Activated T-cell treated with anti-CD3 and anti-CD28 coated beads, Interleukin-2, amount 50 U/mL, for 24 hours (primary cell): ENCODE data around the gene VAMP8.
"Not testable (repeated sequence)": the region's sequence is repeated elsewhere in the genome, so short reads cannot be mapped to it uniquely, and the experiment has no call there.

ENCODE experiments used
- DNase-seq: peaks from one replicate; pipeline ENCODE4 v3.0.0-alpha.2; 2020
- H3K27ac Mint-ChIP-seq: 2 replicates; pipeline ENCODE4 v1.8.0; 2020; ENCODE audit warnings: mild to moderate bottlenecking, mixed read lengths
- H3K27me3 Mint-ChIP-seq: 2 replicates; pipeline ENCODE4 v1.8.0; 2020; ENCODE audit warnings: mixed read lengths
- H3K36me3 Mint-ChIP-seq: 2 replicates; pipeline ENCODE4 v1.8.0; 2020; ENCODE audit warnings: low read depth, mixed read lengths
- H3K4me1 Mint-ChIP-seq: 2 replicates; pipeline ENCODE4 v1.8.0; 2020; ENCODE audit warnings: low read depth, mixed read lengths
- H3K4me3 Mint-ChIP-seq: 2 replicates; pipeline ENCODE4 v1.8.0; 2020; ENCODE audit warnings: mild to moderate bottlenecking, moderate library complexity, mixed read lengths
- H3K9me3 Mint-ChIP-seq: 2 replicates; pipeline ENCODE4 v1.8.0; 2020; ENCODE audit warnings: mixed read lengths

Gene VAMP8

GRCh38 chr2:85541753-85542457, 35.5 kb upstream of the VAMP8 start:
- Mint-ChIP-seq H3K4me1 (peaks cover 41% of the 10 kb centered on the region), H3K36me3 (peaks cover 92% of the 10 kb centered on the region), H3K27me3 (no peaks in the 10 kb centered on the region), H3K9me3 (no peaks in the 10 kb centered on the region), H3K4me3 (peak overlapping the region; percentile 88), H3K27ac (peak overlapping the region; percentile 99)
- DNase-seq, result no peak

GRCh38 chr2:85542777-85543176, 34.6 kb upstream of the VAMP8 start:
- Mint-ChIP-seq H3K27me3 (no peaks in the 10 kb centered on the region), H3K9me3 (no peaks in the 10 kb centered on the region), H3K4me1 (peaks cover 33% of the 10 kb centered on the region), H3K27ac (peak overlapping the region; percentile 99), H3K36me3 (peaks cover 92% of the 10 kb centered on the region), H3K4me3 (peak overlapping the region; percentile 88)
- no peak for DNase-seq

- H3K4me3 Mint-ChIP-seq, result peak overlapping the region; percentile 49
- not testable (repeated sequence) for H3K9me3 Mint-ChIP-seq, DNase-seq, H3K27me3 Mint-ChIP-seq
- peaks cover 33% of the 10 kb centered on the region for H3K4me1 Mint-ChIP-seq
- H3K36me3 Mint-ChIP-seq, result peaks cover 94% of the 10 kb centered on the region
- H3K27ac Mint-ChIP-seq, result peak overlapping the region; percentile 99
Measured at GRCh38 chr2:85544254-85544691, 33.1 kb upstream of the VAMP8 start.

GRCh38 chr2:85544915-85545779, 32.2 kb upstream of the VAMP8 start:
- H3K27me3 Mint-ChIP-seq, H3K9me3 Mint-ChIP-seq, DNase-seq: not testable (repeated sequence)
- H3K4me3 Mint-ChIP-seq, result peak overlapping the region; percentile 20
- peaks cover 93% of the 10 kb centered on the region for H3K36me3 Mint-ChIP-seq
- H3K4me1 Mint-ChIP-seq, result peaks cover 33% of the 10 kb centered on the region
- H3K27ac Mint-ChIP-seq, result peak overlapping the region; percentile 99

- Mint-ChIP-seq H3K36me3 (peaks cover 93% of the 10 kb centered on the region), H3K4me3 (no peak overlapping the region), H3K9me3 (no peaks in the 10 kb centered on the region), H3K4me1 (peaks cover 31% of the 10 kb centered on the region), H3K27me3 (no peaks in the 10 kb centered on the region), H3K27ac (peak overlapping the region; percentile 99)
- no peak for DNase-seq
Measured at GRCh38 chr2:85545780-85546240, 31.6 kb upstream of the VAMP8 start.

GRCh38 chr2:85547089-85547858, 30.1 kb upstream of the VAMP8 start:
- H3K4me1 Mint-ChIP-seq, result peaks cover 22% of the 10 kb centered on the region
- peak overlapping the region; percentile 99 for H3K27ac Mint-ChIP-seq
- no peak for DNase-seq
- H3K27me3 Mint-ChIP-seq, result no peaks in the 10 kb centered on the region
- peaks cover 93% of the 10 kb centered on the region for H3K36me3 Mint-ChIP-seq
- no peaks in the 10 kb centered on the region for H3K9me3 Mint-ChIP-seq
- peak overlapping the region; percentile 36 for H3K4me3 Mint-ChIP-seq

- Mint-ChIP-seq H3K27ac (peak overlapping the region; percentile 66), H3K4me1 (peaks cover 14% of the 10 kb centered on the region), H3K9me3 (no peaks in the 10 kb centered on the region), H3K27me3 (no peaks in the 10 kb centered on the region), H3K36me3 (peaks cover 93% of the 10 kb centered on the region), H3K4me3 (no peak overlapping the region)
- no peak for DNase-seq
Measured at GRCh38 chr2:85547859-85548607, 29.4 kb upstream of the VAMP8 start.

- H3K4me3 Mint-ChIP-seq, result no peak overlapping the region
- H3K27ac Mint-ChIP-seq, result peak overlapping the region; percentile 66
- H3K36me3 Mint-ChIP-seq, result peaks cover 93% of the 10 kb centered on the region
- H3K4me1 Mint-ChIP-seq, result peaks cover 10% of the 10 kb centered on the region
- H3K27me3 Mint-ChIP-seq, result no peaks in the 10 kb centered on the region
- H3K9me3 Mint-ChIP-seq, result no peaks in the 10 kb centered on the region
- no peak for DNase-seq
Measured at GRCh38 chr2:85548608-85548900, 28.8 kb upstream of the VAMP8 start.

GRCh38 chr2:85549095-85549494, 28.3 kb upstream of the VAMP8 start:
- no peak for DNase-seq
- Mint-ChIP-seq H3K9me3 (no peaks in the 10 kb centered on the region), H3K27me3 (no peaks in the 10 kb centered on the region), H3K36me3 (peaks cover 93% of the 10 kb centered on the region), H3K27ac (peak overlapping the region; percentile 66), H3K4me1 (peaks cover 7% of the 10 kb centered on the region), H3K4me3 (no peak overlapping the region)

- H3K27me3 Mint-ChIP-seq, result no peaks in the 10 kb centered on the region
- H3K4me3 Mint-ChIP-seq, result no peak overlapping the region
- H3K4me1 Mint-ChIP-seq, result peaks cover 4% of the 10 kb centered on the region
- H3K27ac Mint-ChIP-seq, result peak overlapping the region; percentile 57
- no peaks in the 10 kb centered on the region for H3K9me3 Mint-ChIP-seq
- no peak for DNase-seq
- H3K36me3 Mint-ChIP-seq, result peaks cover 93% of the 10 kb centered on the region
Measured at GRCh38 chr2:85549826-85550225, 27.6 kb upstream of the VAMP8 start.

GRCh38 chr2:85550486-85550885, 26.9 kb upstream of the VAMP8 start:
- peaks cover 6% of the 10 kb centered on the region for H3K4me1 Mint-ChIP-seq
- no peak overlapping the region for H3K27ac Mint-ChIP-seq
- DNase-seq, result no peak

GRCh38 chr2:85551698-85552678, 25.4 kb upstream of the VAMP8 start:
- Mint-ChIP-seq H3K4me3 (no peak overlapping the region), H3K27ac (peak overlapping the region; percentile 18), H3K4me1 (peaks cover 6% of the 10 kb centered on the region), H3K9me3 (no peaks in the 10 kb centered on the region), H3K36me3 (peaks cover 91% of the 10 kb centered on the region), H3K27me3 (no peaks in the 10 kb centered on the region)
- peak; percentile 87 for DNase-seq

More at GRCh38 chr2:85550486-85550885, 26.9 kb upstream of the VAMP8 start:
- no peak overlapping the region for H3K4me3 Mint-ChIP-seq
- H3K27me3 Mint-ChIP-seq, result no peaks in the 10 kb centered on the region
- peaks cover 92% of the 10 kb centered on the region for H3K36me3 Mint-ChIP-seq
- no peaks in the 10 kb centered on the region for H3K9me3 Mint-ChIP-seq

GRCh38 chr2:85553184-85553583, 24.2 kb upstream of the VAMP8 start:
- Mint-ChIP-seq H3K27me3 (no peaks in the 10 kb centered on the region), H3K4me3 (no peak overlapping the region), H3K36me3 (peaks cover 94% of the 10 kb centered on the region), H3K4me1 (peaks cover 11% of the 10 kb centered on the region), H3K27ac (no peak overlapping the region), H3K9me3 (no peaks in the 10 kb centered on the region)
- no peak for DNase-seq
